ENCODE results near the gene KIF1A.

KIF1A gene

GRCh38 chr2:240816584-240817495 is 3.2 kb downstream of the KIF1A start:
- Histone ChIP-seq H3K4me3 (ENCODE audit: low read depth, low read length) (no peak overlapping the region), H3K79me2 (ENCODE audit: control insufficient read depth, insufficient read depth, low read length, unreplicated experiment) (no peaks in the 10 kb centered on the region), H3K4me1 (ENCODE audit: control insufficient read depth, insufficient read depth, low read length, unreplicated experiment) (no peaks in the 10 kb centered on the region), H3K36me3 (ENCODE audit: insufficient read depth, low read length) (no peaks in the 10 kb centered on the region), H2AFZ (ENCODE audit: low read length, unreplicated experiment) (no peak overlapping the region), H3K27me3 (ENCODE audit: insufficient read depth, low read length) (peaks cover 37% of the 10 kb centered on the region), H3K27ac (ENCODE audit: low read depth, low read length) (no peak overlapping the region)

- H3K79me2 ChIP-seq (ENCODE audit: control insufficient read depth, insufficient read depth, low read length, unreplicated experiment) = no peaks in the 10 kb centered on the region
- H3K36me3 ChIP-seq (ENCODE audit: insufficient read depth, low read length) = no peaks in the 10 kb centered on the region
- H2AFZ ChIP-seq (ENCODE audit: low read length, unreplicated experiment) = no peak overlapping the region
- peaks cover 29% of the 10 kb centered on the region for H3K27me3 ChIP-seq (ENCODE audit: insufficient read depth, low read length)
- no peak overlapping the region for H3K4me3 ChIP-seq (ENCODE audit: low read depth, low read length)
- no peak overlapping the region for H3K27ac ChIP-seq (ENCODE audit: low read depth, low read length)
- H3K4me1 ChIP-seq (ENCODE audit: control insufficient read depth, insufficient read depth, low read length, unreplicated experiment) = no peaks in the 10 kb centered on the region
Measured at GRCh38 chr2:240815761-240816583, 4.0 kb downstream of the KIF1A start.

DNA sequence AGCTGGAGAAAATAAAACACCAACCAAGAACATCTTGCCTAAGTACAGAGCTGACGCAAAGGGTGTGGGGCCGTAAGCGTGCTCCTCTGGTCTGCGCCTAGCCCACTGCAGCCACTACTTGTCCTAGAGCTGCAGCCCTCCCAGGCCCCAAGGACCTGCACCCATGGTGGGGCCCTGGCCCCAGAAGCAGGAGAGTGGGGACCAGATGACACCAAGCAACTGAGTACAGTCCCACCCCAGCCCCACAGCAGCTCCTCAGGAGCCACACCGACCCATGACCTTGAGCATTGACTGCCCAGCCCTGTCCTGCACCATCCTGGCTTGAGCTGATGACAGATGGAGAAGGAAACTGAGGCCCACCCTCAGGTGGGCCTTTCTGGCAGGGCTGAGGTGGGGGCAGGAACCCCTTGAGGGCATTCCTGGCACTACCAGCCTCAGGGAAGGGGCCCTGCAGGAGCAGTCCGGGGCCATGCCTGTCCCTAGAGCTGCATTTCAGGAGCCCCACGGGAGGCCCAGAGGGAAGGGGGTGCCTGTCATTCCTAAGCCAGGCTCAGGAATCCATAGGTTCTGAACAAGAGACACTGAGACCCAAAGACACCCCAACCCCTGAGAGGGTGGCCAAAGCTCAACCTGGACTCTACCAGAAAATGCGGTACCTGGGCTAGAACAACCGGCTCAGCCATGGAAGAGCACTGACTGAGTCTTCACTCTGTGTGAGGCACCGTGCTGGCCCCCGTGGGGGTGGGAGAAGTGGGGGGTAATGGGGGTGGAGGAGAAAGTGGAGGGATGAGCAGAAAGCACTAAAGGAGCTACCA is 4.9 kb downstream of the KIF1A start:
- no peaks in the 10 kb centered on the region for H3K36me3 ChIP-seq (ENCODE audit: insufficient read depth, low read length)
- peaks cover 28% of the 10 kb centered on the region for H3K27me3 ChIP-seq (ENCODE audit: insufficient read depth, low read length)
- no peak overlapping the region for H3K27ac ChIP-seq (ENCODE audit: low read depth, low read length)
- no peak overlapping the region for H2AFZ ChIP-seq (ENCODE audit: low read length, unreplicated experiment)
- no peak overlapping the region for H3K4me3 ChIP-seq (ENCODE audit: low read depth, low read length)
- H3K4me1 ChIP-seq (ENCODE audit: control insufficient read depth, insufficient read depth, low read length, unreplicated experiment) = no peaks in the 10 kb centered on the region
- H3K79me2 ChIP-seq (ENCODE audit: control insufficient read depth, insufficient read depth, low read length, unreplicated experiment) = no peaks in the 10 kb centered on the region

DNA sequence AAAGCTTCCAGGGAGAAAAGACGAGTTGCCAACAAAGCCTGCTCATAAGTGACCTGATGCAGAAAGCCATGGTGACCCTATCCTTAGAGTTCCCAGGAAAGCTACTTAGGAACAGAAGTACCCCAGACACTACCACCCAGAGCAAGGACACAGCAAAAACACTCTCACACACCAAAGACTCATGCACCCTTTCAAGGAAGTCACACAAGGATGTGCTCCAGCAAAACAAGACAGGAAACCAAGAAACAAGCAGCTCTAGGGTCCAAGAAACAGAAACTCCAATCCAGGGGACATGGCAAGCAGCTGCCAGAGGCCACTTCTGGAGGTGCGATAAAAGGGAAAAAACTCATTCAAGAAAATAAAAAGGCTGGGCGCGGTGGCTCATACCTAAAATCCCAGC is 5.7 kb downstream of the KIF1A start:
- Histone ChIP-seq H3K79me2 (ENCODE audit: control insufficient read depth, insufficient read depth, low read length, unreplicated experiment) (no peaks in the 10 kb centered on the region), H3K27me3 (ENCODE audit: insufficient read depth, low read length) (peaks cover 26% of the 10 kb centered on the region), H3K36me3 (ENCODE audit: insufficient read depth, low read length) (no peaks in the 10 kb centered on the region), H3K4me1 (ENCODE audit: control insufficient read depth, insufficient read depth, low read length, unreplicated experiment) (no peaks in the 10 kb centered on the region), H3K27ac (ENCODE audit: low read depth, low read length) (no peak overlapping the region), H2AFZ (ENCODE audit: low read length, unreplicated experiment) (no peak overlapping the region), H3K4me3 (ENCODE audit: low read depth, low read length) (no peak overlapping the region)

- no peaks in the 10 kb centered on the region for H3K79me2 ChIP-seq (ENCODE audit: control insufficient read depth, insufficient read depth, low read length, unreplicated experiment)
- no peak overlapping the region for H3K27ac ChIP-seq (ENCODE audit: low read depth, low read length)
- no peak overlapping the region for H2AFZ ChIP-seq (ENCODE audit: low read length, unreplicated experiment)
- H3K4me1 ChIP-seq (ENCODE audit: control insufficient read depth, insufficient read depth, low read length, unreplicated experiment) = no peaks in the 10 kb centered on the region
- no peak overlapping the region for H3K4me3 ChIP-seq (ENCODE audit: low read depth, low read length)
- H3K36me3 ChIP-seq (ENCODE audit: insufficient read depth, low read length) = no peaks in the 10 kb centered on the region
- peaks cover 22% of the 10 kb centered on the region for H3K27me3 ChIP-seq (ENCODE audit: insufficient read depth, low read length)
Measured at GRCh38 chr2:240813231-240813921, 6.6 kb downstream of the KIF1A start.

DNA sequence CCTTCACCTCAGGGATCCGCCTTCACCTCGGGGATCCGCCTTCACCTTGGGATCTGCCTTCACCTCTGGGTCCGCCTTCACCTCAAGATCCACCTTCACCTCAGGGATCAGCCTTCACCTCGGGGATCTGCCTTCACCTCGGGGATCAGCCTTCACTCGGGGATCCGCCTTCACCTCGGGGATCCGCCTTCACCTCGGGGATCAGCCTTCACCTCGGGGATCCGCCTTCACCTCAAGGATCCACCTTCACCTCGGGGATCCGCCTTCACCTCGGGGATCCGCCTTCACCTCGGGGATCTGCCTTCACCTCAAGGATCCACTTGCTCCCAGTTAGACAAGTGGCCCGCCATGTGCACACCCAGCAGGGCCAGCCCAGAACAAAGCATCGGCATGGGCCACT is 7.3 kb downstream of the KIF1A start:
- H3K4me1 ChIP-seq (ENCODE audit: control insufficient read depth, insufficient read depth, low read length, unreplicated experiment) = no peaks in the 10 kb centered on the region
- H3K36me3 ChIP-seq (ENCODE audit: insufficient read depth, low read length) = no peaks in the 10 kb centered on the region
- H3K79me2 ChIP-seq (ENCODE audit: control insufficient read depth, insufficient read depth, low read length, unreplicated experiment) = no peaks in the 10 kb centered on the region
- H2AFZ ChIP-seq (ENCODE audit: low read length, unreplicated experiment) = no peak overlapping the region
- no peak overlapping the region for H3K4me3 ChIP-seq (ENCODE audit: low read depth, low read length)
- no peak overlapping the region for H3K27ac ChIP-seq (ENCODE audit: low read depth, low read length)
- H3K27me3 ChIP-seq (ENCODE audit: insufficient read depth, low read length) = peaks cover 21% of the 10 kb centered on the region

DNA sequence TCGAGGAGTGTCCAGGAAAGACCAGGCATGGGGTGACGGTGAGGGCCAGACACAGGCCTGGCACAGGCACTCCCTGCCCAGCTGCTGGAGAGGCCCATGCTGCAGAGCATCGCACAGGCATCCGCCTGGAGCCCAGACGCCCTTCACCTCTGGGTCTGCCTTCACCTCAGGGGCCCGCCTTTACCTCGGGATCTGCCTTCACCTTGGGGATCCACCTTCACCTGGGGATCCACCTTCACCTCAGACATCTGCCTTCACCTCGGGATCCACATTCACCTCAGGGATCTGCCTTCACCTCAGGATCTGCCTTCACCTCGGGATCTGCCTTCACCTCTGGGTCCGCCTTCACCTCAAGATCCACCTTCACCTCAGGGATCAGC is 7.7 kb downstream of the KIF1A start:
- Histone ChIP-seq H3K79me2 (ENCODE audit: control insufficient read depth, insufficient read depth, low read length, unreplicated experiment) (no peaks in the 10 kb centered on the region), H3K27ac (ENCODE audit: low read depth, low read length) (no peak overlapping the region), H3K27me3 (ENCODE audit: insufficient read depth, low read length) (peaks cover 25% of the 10 kb centered on the region), H3K4me3 (ENCODE audit: low read depth, low read length) (no peak overlapping the region), H3K36me3 (ENCODE audit: insufficient read depth, low read length) (no peaks in the 10 kb centered on the region), H2AFZ (ENCODE audit: low read length, unreplicated experiment) (no peak overlapping the region), H3K4me1 (ENCODE audit: control insufficient read depth, insufficient read depth, low read length, unreplicated experiment) (no peaks in the 10 kb centered on the region)

- Histone ChIP-seq H3K27me3 (ENCODE audit: insufficient read depth, low read length) (peaks cover 25% of the 10 kb centered on the region), H3K27ac (ENCODE audit: low read depth, low read length) (no peak overlapping the region), H3K4me1 (ENCODE audit: control insufficient read depth, insufficient read depth, low read length, unreplicated experiment) (no peaks in the 10 kb centered on the region), H3K36me3 (ENCODE audit: insufficient read depth, low read length) (no peaks in the 10 kb centered on the region), H2AFZ (ENCODE audit: low read length, unreplicated experiment) (no peak overlapping the region), H3K4me3 (ENCODE audit: low read depth, low read length) (no peak overlapping the region), H3K79me2 (ENCODE audit: control insufficient read depth, insufficient read depth, low read length, unreplicated experiment) (no peaks in the 10 kb centered on the region)
Measured at GRCh38 chr2:240811346-240812300, 8.4 kb downstream of the KIF1A start.

- no peak overlapping the region for H3K27ac ChIP-seq (ENCODE audit: low read depth, low read length)
- H3K4me3 ChIP-seq (ENCODE audit: low read depth, low read length) = no peak overlapping the region
- H2AFZ ChIP-seq (ENCODE audit: low read length, unreplicated experiment) = no peak overlapping the region
- peaks cover 34% of the 10 kb centered on the region for H3K27me3 ChIP-seq (ENCODE audit: insufficient read depth, low read length)
- H3K79me2 ChIP-seq (ENCODE audit: control insufficient read depth, insufficient read depth, low read length, unreplicated experiment) = no peaks in the 10 kb centered on the region
- no peaks in the 10 kb centered on the region for H3K4me1 ChIP-seq (ENCODE audit: control insufficient read depth, insufficient read depth, low read length, unreplicated experiment)
- H3K36me3 ChIP-seq (ENCODE audit: insufficient read depth, low read length) = no peaks in the 10 kb centered on the region
Measured at GRCh38 chr2:240810621-240811020, 9.4 kb downstream of the KIF1A start.

All from ACC112 (cell line).